ENCODE results near the gene PRKAR2B.

GRCh38 chr7:107172276-107173032 lies 127.9 kb downstream of the PRKAR2B start:
- TF ChIP-seq CTCF (IDR thresholded peaks at IDR 0.05) (no peak), POLR2A (IDR thresholded peaks at IDR 0.05) (no peak), EP300 (IDR thresholded peaks at IDR 0.05) (no peak)
